Measurements from ENCODE around the gene ATG3.

- TF ChIP-seq, protein P1, sequence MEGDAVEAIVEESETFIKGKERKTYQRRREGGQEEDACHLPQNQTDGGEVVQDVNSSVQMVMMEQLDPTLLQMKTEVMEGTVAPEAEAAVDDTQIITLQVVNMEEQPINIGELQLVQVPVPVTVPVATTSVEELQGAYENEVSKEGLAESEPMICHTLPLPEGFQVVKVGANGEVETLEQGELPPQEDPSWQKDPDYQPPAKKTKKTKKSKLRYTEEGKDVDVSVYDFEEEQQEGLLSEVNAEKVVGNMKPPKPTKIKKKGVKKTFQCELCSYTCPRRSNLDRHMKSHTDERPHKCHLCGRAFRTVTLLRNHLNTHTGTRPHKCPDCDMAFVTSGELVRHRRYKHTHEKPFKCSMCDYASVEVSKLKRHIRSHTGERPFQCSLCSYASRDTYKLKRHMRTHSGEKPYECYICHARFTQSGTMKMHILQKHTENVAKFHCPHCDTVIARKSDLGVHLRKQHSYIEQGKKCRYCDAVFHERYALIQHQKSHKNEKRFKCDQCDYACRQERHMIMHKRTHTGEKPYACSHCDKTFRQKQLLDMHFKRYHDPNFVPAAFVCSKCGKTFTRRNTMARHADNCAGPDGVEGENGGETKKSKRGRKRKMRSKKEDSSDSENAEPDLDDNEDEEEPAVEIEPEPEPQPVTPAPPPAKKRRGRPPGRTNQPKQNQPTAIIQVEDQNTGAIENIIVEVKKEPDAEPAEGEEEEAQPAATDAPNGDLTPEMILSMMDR (IDR thresholded peaks at IDR 0.05), result no peak
- TF ChIP-seq EP300 (IDR thresholded peaks at IDR 0.05), result no peak
Observed at GRCh38 chr3:112597945-112598344, 36.2 kb upstream of the ATG3 start.
